ENCODE results near the gene TFF2.
A peak's percentile ranks its signal among the peaks of the same experiment; 100 is the strongest.

TFF2 gene

GRCh38 chr21:42302794-42303193 is 48.0 kb downstream of the TFF2 start:
- DNase-seq = no peak

DNA sequence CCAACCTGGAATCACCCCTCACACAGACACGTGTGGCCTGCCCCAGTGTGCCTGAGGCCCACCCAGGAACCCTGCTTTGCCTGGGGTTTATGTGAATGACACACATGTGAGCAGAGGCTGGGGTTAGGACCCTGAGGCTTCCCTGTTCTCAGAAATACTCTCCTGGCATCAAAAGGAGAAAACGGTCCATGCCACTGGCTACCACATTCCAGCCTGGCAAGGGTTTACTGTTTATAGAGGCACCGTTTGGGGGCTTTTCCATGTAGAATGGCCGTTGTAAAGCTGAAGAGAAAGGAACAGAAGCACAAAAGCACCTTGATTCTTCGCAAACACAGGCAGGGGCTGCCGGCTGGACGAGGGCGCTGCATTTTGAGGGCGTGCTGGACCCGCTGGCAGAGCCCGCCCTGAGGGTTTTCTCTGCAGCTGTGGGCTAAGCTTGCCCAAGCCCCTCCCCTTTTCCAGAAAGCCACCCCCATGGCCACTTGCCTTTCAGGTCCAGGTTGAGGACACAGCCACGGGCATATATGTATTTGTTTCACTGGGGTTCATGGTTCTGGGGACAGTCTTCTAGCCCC is 48.6 kb downstream of the TFF2 start:
- no peak for DNase-seq

DNA sequence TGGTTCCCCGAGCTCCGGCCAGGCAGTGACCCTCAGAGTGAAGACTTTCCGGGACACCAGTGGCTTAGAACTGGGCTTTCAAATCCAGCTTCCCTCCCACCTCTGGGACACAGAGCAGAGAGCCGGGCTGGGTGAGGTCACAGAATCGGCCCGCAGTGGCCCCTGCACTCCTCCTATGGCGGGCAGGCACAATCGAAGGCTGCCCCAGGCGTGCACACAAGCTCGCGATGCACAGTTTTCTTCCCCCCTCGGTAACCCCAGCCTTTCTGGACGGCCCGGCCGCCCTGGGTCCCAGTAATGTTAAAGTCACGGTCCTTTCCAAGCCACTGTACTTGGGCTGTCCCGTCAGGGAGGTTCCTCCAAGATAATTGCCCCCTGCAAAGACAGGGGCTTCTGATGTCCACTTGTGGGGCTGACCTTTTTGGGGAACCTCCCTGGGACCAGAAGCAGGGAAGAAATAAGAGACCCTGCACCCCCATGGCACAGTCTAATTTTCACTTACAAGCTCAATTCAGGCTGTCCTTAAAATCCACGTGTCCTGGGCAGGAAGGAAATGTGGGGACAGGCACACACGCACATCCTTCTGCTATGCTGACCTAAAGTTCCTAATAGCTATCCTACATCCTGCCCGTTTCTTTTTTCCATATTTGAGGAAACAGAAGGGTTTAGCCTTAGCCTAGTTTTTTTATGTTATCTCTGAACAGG is 49.3 kb downstream of the TFF2 start:
- DNase-seq = no peak

DNA sequence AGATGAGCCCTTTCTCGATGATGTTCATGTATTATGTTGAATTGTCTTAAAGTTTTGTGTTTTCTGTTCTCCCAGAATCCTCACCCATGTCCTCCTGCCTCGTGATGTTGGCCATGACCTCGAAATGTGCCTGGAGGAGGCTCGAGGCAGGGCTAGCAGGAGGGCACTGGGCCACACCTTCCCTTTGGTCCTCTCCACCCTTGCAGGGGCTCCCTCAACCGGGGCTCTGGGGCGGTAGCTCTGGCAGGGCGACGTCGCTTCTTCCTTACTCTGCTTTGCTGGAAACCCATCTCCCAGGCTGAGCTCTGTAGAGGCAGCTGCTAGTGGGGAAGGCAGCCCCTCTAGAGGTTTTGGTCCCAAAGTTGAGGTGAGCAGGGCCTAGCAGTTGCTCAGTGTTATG is 49.8 kb downstream of the TFF2 start:
- DNase-seq = no peak

DNA sequence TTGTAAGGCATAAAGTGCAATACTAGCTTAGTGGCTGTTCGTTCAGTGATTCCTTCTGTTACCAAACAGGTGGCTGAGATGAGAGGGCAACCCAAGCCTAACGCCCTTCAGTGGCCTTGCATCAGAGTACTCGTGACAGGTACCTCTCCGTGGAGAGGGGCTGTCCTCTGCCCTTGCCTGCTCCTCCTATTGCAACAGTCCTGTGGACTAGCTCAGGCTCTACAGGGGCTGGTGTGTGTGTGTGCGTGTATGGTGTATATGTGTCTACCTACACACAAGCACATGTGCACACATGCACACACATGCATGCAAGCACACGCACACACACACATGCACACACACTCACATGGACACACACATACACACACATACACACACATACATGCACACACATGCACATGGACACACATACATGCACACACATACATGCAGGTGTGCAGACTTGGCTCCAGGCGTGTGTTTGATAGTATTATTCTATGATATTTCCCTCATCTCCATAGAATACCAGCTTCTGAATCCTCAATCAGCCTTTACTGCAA is 50.7 kb downstream of the TFF2 start:
- DNase-seq = no peak

- peak; percentile 53 to 64 (median 58) for DNase-seq
These were observed 51.3 kb downstream of the TFF2 start for GRCh38 chr21:42299324-42300044.

GRCh38 chr21:42298657-42299056 is 52.1 kb downstream of the TFF2 start:
- no peak for DNase-seq

GRCh38 chr21:42298237-42298636 is 52.6 kb downstream of the TFF2 start:
- no peak for DNase-seq

DNA sequence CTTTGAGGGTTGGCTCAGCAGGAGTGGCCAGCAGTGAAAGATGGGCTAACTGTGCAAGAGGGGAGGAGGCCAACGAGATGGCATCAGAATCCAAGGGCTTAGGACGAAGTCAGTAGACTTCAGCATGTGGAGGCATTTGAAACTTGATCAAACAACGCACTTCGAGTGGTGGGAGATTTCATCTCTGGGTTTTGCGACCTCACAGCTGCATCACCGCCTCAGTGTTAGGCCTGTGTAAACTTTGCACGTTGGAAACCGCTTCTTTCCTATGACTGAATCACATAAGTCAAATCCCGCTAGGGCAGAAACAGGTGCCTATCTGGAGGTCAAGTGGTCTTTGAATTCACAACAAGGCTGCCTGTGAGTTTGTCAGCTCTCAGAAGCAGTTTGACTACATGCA is 53.4 kb downstream of the TFF2 start:
- DNase-seq = no peak

GRCh38 chr21:42296501-42296900 is 54.3 kb downstream of the TFF2 start:
- DNase-seq = peak; percentile 31 to 55 (median 46)

All from suppressor macrophage treated with lipopolysaccharide for 1 hour (primary cell).